Left kidney (tissue), 2 donors: Measurements from ENCODE around the gene SRRM4. TPM values are rescaled to one million over a fixed set of nuclear protein-coding genes. Genes with fewer than 3 reads are reported as not detected.

Experiments
- DNase-seq: peaks from one replicate; pipeline ENCODE4 v3.0.0-alpha.2; 2013
- polyA plus RNA-seq: library from polyadenylated mRNA; unstranded; fragments of 120-200 nt; gene quantifications from one replicate; pipeline ENCODE4 v1.2.1, GENCODE V29; 2013; ENCODE audit not compliant: insufficient read length

SRRM4 gene
- polyA plus RNA-seq, 1 donor, result 0.02 TPM

- DNase-seq, result no peak
These were observed 137.3 kb downstream of the SRRM4 start for GRCh38 chr12:119118625-119119024.

- DNase-seq, result no peak
These were observed 140.7 kb downstream of the SRRM4 start for GRCh38 chr12:119122047-119122446.

- no peak for DNase-seq
These were observed 141.4 kb downstream of the SRRM4 start for GRCh38 chr12:119122751-119123150.

GRCh38 chr12:119128527-119128926 is 147.2 kb downstream of the SRRM4 start:
- DNase-seq, result no peak

- DNase-seq, result no peak
These were observed 148.6 kb downstream of the SRRM4 start for GRCh38 chr12:119129827-119130434.

- DNase-seq, result no peak
These were observed 149.2 kb downstream of the SRRM4 start for GRCh38 chr12:119130523-119130922.

GRCh38 chr12:119134284-119135072 is 153.1 kb downstream of the SRRM4 start:
- DNase-seq, result no peak

- no peak for DNase-seq
These were observed 155.6 kb downstream of the SRRM4 start for GRCh38 chr12:119136811-119137410.

- DNase-seq, result no peak
These were observed 158.1 kb downstream of the SRRM4 start for GRCh38 chr12:119139448-119139847.

- DNase-seq, result no peak
These were observed 164.0 kb downstream of the SRRM4 start for GRCh38 chr12:119145367-119145766.

- DNase-seq, result no peak
These were observed 166.6 kb downstream of the SRRM4 start for GRCh38 chr12:119147847-119148448.

- DNase-seq, result no peak
These were observed 167.9 kb downstream of the SRRM4 start for GRCh38 chr12:119149270-119149669.

- no peak for DNase-seq
These were observed 170.2 kb downstream of the SRRM4 start for GRCh38 chr12:119151445-119152026.

- DNase-seq, result peak; percentile 29
These were observed 172.4 kb downstream of the SRRM4 start for GRCh38 chr12:119153477-119154434.

- no peak for DNase-seq
These were observed 173.1 kb downstream of the SRRM4 start for GRCh38 chr12:119154435-119154818.

- no peak for DNase-seq
These were observed 175.2 kb downstream of the SRRM4 start for GRCh38 chr12:119156401-119157044.

GRCh38 chr12:119157528-119157927 is 176.2 kb downstream of the SRRM4 start:
- no peak for DNase-seq

GRCh38 chr12:119157978-119158377 is 176.6 kb downstream of the SRRM4 start:
- no peak for DNase-seq

- DNase-seq, result no peak
These were observed 177.1 kb downstream of the SRRM4 start for GRCh38 chr12:119158402-119158801.

GRCh38 chr12:119159844-119160243 is 178.5 kb downstream of the SRRM4 start:
- DNase-seq, result no peak

- no peak for DNase-seq
These were observed 186.6 kb downstream of the SRRM4 start for GRCh38 chr12:119167902-119168301.
